GM18498 (cell line): ENCODE results near the gene MAL.
"Not testable (repeated sequence)": the region's sequence is repeated elsewhere in the genome, so short reads cannot be mapped to it uniquely, and the experiment has no call there.

Experiments
- ATAC-seq: cut with Tn5 transposase; IDR thresholded peaks from one replicate; pipeline ENCODE4 v1.9.1; 2021; ENCODE audit warnings: mild to moderate bottlenecking, moderate library complexity; ENCODE audit not compliant: unreplicated experiment

Gene MAL

DNA sequence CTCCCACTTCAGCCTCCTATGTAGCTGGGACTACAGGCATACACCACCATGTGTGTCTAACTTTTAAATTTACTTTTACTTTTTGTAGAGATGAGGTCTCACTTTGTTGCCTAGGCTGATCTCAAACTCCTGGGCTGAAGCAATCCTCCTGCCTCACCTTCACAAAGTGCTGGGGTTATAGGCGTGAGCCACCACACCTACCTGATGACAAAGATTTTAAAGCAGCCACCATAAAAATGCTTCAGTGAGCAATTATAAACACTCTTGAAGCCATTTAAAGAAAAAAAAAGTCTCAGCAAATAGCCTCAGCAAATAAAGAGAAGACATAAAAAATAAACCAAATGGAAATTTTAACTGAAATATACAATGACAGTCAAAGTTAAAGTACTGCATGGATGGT is 60.5 kb downstream of the MAL start:
- no peak for ATAC-seq

DNA sequence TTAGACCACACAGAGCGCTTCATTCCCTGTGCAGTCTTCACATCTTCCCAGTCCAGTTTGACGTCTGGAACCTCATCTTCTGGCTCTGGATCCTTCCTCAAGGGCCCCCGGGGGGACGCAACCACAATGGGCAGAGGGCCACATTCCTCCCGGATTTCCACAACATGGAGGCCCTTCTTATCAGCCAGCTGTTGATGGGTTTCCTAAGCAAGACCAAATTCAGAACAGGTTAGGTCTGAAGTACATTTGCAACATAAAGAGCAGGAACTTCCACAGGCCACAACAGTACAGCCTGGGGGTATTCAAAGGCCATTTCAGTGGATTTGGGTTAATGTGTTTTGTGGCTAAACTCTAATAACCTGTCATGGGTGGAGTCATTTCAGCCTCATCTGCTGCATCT is 61.9 kb downstream of the MAL start:
- ATAC-seq = no peak

DNA sequence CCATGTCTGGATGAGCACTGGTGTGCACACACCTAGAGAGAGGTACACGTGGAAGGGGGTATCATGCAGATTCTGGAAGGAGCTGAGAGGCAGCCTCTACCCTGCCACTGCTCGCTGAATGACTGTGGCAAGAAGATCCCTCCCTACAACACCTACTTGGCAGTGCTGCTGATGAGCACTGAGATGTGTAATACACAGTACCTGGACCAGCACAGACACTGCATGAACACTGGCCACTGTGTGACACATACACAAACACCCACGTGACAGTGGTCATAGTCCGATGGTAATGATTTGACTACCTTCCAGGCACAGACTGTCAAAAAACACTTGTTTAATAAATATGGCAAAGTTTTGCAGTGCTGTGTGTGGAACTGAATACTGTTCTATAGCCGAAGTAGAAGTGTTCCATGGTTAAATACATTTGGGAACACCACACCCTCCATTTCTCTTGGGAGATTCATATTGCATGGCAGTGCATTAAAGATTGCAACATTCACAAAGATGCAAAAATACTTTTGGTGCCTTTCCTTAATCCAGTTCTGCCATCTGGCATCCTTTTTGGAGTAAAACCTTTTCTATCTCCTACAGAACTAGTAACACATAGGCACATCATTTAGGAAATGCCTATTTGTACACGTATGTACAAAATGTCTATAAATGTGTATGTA is 66.5 kb downstream of the MAL start:
- ATAC-seq = no peak

DNA sequence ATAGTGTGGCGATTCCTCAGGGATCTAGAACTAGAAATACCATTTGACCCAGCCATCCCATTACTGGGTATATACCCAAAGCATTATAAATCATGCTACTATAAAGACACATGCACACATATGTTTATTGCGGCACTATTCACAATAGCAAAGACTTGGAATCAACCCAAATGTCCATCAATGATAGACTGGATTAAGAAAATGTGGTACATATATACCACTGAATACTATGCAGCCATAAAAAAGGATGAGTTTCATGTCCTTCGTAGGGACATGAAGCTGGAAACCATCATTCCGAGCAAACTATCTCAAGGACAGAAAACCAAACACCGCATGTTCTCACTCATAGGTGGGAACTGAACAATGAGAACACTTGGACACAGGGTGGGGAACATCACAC is 72.8 kb downstream of the MAL start:
- not testable (repeated sequence) for ATAC-seq

DNA sequence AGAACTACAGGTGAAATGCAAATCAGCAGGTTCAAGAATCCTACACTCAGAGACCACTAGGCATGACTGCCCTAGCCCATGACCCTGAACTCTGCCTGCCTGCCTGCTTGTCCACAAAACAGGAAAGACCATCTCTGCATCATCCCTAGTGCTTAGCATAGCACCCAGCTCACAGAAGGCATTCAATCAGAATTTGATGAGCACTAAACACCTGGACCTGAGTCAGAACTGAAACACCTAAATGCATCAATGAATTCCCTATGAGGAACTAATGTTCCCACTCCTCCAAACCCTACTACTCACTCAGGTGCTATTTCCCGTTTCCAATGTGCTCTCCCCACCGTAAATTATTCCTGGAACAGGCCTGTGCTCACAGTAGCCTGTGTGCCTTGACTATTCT is 74.4 kb downstream of the MAL start:
- no peak for ATAC-seq
